HepG2 (cell line): Measurements from ENCODE around the gene FCRLA. TPM values are rescaled to one million over a fixed set of nuclear protein-coding genes. Genes with fewer than 3 reads are reported as not detected.
A peak's percentile ranks its signal among the peaks of the same experiment; 100 is the strongest.

Experiments
- AGO1 ChIP-seq: fragments of 200-400 bp; formaldehyde crosslinking; IDR thresholded peaks from 2 replicates; pipeline ENCODE4 v1.6.1; 2017; ENCODE audit warnings: mild to moderate bottlenecking, low read depth, low read length, moderate library complexity; ENCODE audit not compliant: poor library complexity, severe bottlenecking
- CERS6 ChIP-seq: sonication (generic); formaldehyde crosslinking; IDR thresholded peaks from 2 replicates; pipeline ENCODE4 v1.5.0; 2020; ENCODE audit warnings: missing genetic modification reagents
- ETV5 ChIP-seq: IDR thresholded peaks from 2 replicates; pipeline ENCODE4 v1.6.1; 2018; ENCODE audit warnings: missing biosample characterization, missing genetic modification reagents, inconsistent platforms, borderline replicate concordance
- FOXC1 ChIP-seq: sonication (generic); formaldehyde crosslinking; IDR thresholded peaks from 2 replicates; pipeline ENCODE4 v1.8.0; 2022; ENCODE audit warnings: mild to moderate bottlenecking, missing genetic modification reagents, borderline replicate concordance
- HCFC1 ChIP-seq: fragments of 150-350 bp; IDR thresholded peaks from 2 replicates; pipeline ENCODE4 v1.6.1; 2014; ENCODE audit warnings: low read depth, low read length
- HDAC2 ChIP-seq: sonication (generic); formaldehyde crosslinking; IDR thresholded peaks from 2 replicates; pipeline ENCODE4 v1.4.0; 2020; ENCODE audit warnings: missing genetic modification reagents
- JUNB ChIP-seq: sonication (generic); formaldehyde crosslinking; IDR thresholded peaks from 2 replicates; pipeline ENCODE4 v1.8.0; 2022; ENCODE audit warnings: missing genetic modification reagents, mild to moderate bottlenecking, borderline replicate concordance
- MAFF ChIP-seq: IDR thresholded peaks from 2 replicates; pipeline ENCODE4 v1.6.1; 2011; ENCODE audit warnings: low read depth, low read length, improper control_type of control experiment
- MIER3 ChIP-seq: IDR thresholded peaks from 2 replicates; pipeline ENCODE4 v1.6.1; 2016; ENCODE audit warnings: missing compliant biosample characterization, borderline replicate concordance
- PTBP1 ChIP-seq: fragments of 200-400 bp; formaldehyde crosslinking; IDR thresholded peaks from 2 replicates; pipeline ENCODE4 v1.6.1; 2018; ENCODE audit warnings: low read length, low read depth; ENCODE audit not compliant: poor library complexity, severe bottlenecking
- RAD21 ChIP-seq: fragments of 450-650 bp; formaldehyde crosslinking; IDR thresholded peaks from 2 replicates; pipeline ENCODE4 v1.5.0; 2020; ENCODE audit warnings: mild to moderate bottlenecking
- RCOR2 ChIP-seq: IDR thresholded peaks from 2 replicates; pipeline ENCODE4 v1.6.1; 2016; ENCODE audit warnings: missing biosample characterization, missing genetic modification reagents
- SATB2 ChIP-seq: sonication (generic); formaldehyde crosslinking; IDR thresholded peaks from 2 replicates; pipeline ENCODE4 v1.5.0; 2020; ENCODE audit warnings: missing genetic modification reagents
- SETDB1 ChIP-seq: sonication (generic); formaldehyde crosslinking; IDR thresholded peaks from 2 replicates; pipeline ENCODE4 v1.5.1; 2020; ENCODE audit warnings: missing genetic modification reagents, mild to moderate bottlenecking, borderline replicate concordance
- SOX13 ChIP-seq, 3 experiments: fragments of 450-650 bp in 1 of 3; sonication (generic) in 1 of 3; formaldehyde crosslinking in 1 of 3; IDR thresholded peaks in 2 of 3; conservative IDR thresholded peaks in 1 of 3; 2 replicates each; pipeline versions ENCODE4 v1.5.0 to v1.6.1; 2016 to 2020; ENCODE audit warnings: antibody characterized with exemption in 1 of 3, mild to moderate bottlenecking in 1 of 3, missing compliant biosample characterization in 1 of 3, missing genetic modification reagents in 1 of 3, moderate library complexity in 1 of 3
- ZBTB38 ChIP-seq: sonication (generic); formaldehyde crosslinking; IDR thresholded peaks from 2 replicates; pipeline ENCODE4 v1.5.1; 2020; ENCODE audit warnings: mild to moderate bottlenecking, missing genetic modification reagents
- ZNF484 ChIP-seq: sonication (generic); formaldehyde crosslinking; IDR thresholded peaks from 2 replicates; pipeline ENCODE4 v1.5.1; 2020; ENCODE audit warnings: mild to moderate bottlenecking, low read depth, missing genetic modification reagents, borderline replicate concordance
- ZNF546 ChIP-seq: sonication (generic); formaldehyde crosslinking; conservative IDR thresholded peaks from 2 replicates; pipeline ENCODE4 v1.8.1; 2023; ENCODE audit warnings: mild to moderate bottlenecking, missing genetic modification reagents
- ZNF598 ChIP-seq: sonication (generic); formaldehyde crosslinking; IDR thresholded peaks from 2 replicates; pipeline ENCODE4 v1.5.1; 2020; ENCODE audit warnings: mild to moderate bottlenecking, missing genetic modification reagents, borderline replicate concordance
- polyA plus RNA-seq, 8 experiments: library from polyadenylated mRNA; depleted of rRNA in 3 of 8; stranded (reverse) in 7 of 8; unstranded in 1 of 8; fragments of >200 nt; fragmentation: Illumina TruSeq in 4 of 8; extraction: Trizol in 4 of 8; gene quantifications; 2 replicates each; pipeline versions ENCODE4 v1.2.1 to v1.2.3, GENCODE V29; 2011 to 2016; ENCODE audit warnings: low read depth in 4 of 8, missing spikeins in 1 of 8, mixed read lengths in 1 of 8; ENCODE audit not compliant: insufficient read depth in 1 of 8
- total RNA-seq, 5 experiments: library from RNA; depleted of rRNA; stranded (reverse); fragments of >200 nt; fragmentation: Illumina TruSeq; extraction: Trizol; gene quantifications; 2 replicates each; pipeline ENCODE4 v1.2.3, GENCODE V29; 2016; ENCODE audit warnings: low read depth in 1 of 5
- TF ChIP-seq, protein P1 (sequence below): sonication (generic); formaldehyde crosslinking; IDR thresholded peaks from 2 replicates; pipeline ENCODE4 v1.4.0; 2020; ENCODE audit warnings: missing genetic modification reagents
- TF ChIP-seq, protein P2 (sequence below): sonication (generic); formaldehyde crosslinking; conservative IDR thresholded peaks from 2 replicates; pipeline ENCODE4 v1.4.0; 2020; ENCODE audit warnings: missing genetic modification reagents
- TF ChIP-seq, protein P3 (sequence below): sonication (generic); formaldehyde crosslinking; IDR thresholded peaks from 2 replicates; pipeline ENCODE4 v1.5.1; 2020; ENCODE audit warnings: missing genetic modification reagents, mild to moderate bottlenecking, borderline replicate concordance

FCRLA gene
- total and polyA plus RNA-seq, 2 of the 13 experiments (the other 11 are each of a cell fraction or from before 2014, with no cell fraction given) = not detected

- TF ChIP-seq, protein P1, sequence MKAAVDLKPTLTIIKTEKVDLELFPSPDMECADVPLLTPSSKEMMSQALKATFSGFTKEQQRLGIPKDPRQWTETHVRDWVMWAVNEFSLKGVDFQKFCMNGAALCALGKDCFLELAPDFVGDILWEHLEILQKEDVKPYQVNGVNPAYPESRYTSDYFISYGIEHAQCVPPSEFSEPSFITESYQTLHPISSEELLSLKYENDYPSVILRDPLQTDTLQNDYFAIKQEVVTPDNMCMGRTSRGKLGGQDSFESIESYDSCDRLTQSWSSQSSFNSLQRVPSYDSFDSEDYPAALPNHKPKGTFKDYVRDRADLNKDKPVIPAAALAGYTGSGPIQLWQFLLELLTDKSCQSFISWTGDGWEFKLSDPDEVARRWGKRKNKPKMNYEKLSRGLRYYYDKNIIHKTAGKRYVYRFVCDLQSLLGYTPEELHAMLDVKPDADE (CRISPR knock-in tag) = no peak
- TF ChIP-seq JUNB (CRISPR knock-in tag) (no peak), HCFC1 (peak; percentile 56; the same call in 1 of the 2 replicates), HDAC2 (CRISPR knock-in tag) (peak; percentile 55), MAFF (no peak), CERS6 (CRISPR knock-in tag) (no peak), ZBTB38 (CRISPR knock-in tag) (peak; percentile 73; the same call in 1 of the 2 replicates), ETV5 (peak; percentile 35; the same call in 1 of the 2 replicates), RAD21 (CRISPR knock-in tag) (peak; percentile 18; the same call in 1 of the 2 replicates), SATB2 (CRISPR knock-in tag) (no peak; the same call in 1 of the 2 replicates), FOXC1 (CRISPR knock-in tag) (peak; percentile 85; the same call in 1 of the 2 replicates), ZNF598 (CRISPR knock-in tag) (peak; percentile 91; the same call in 1 of the 2 replicates), AGO1 (no peak), MIER3 (CRISPR knock-in tag) (peak; percentile 60; the same call in 1 of the 2 replicates), SETDB1 (CRISPR knock-in tag) (no peak), ZNF546 (CRISPR knock-in tag) (no peak; the same call in 1 of the 2 replicates), PTBP1 (no peak), ZNF484 (CRISPR knock-in tag) (no peak), RCOR2 (CRISPR knock-in tag) (0 out of 2 replicates have a peak, but pooled peaks have one; percentile 7), SOX13 (IDR thresholded peaks at IDR 0.05) (no peak), SOX13 (CRISPR knock-in tag; conservative IDR thresholded peaks at IDR 0.05 in 1 of 2, IDR thresholded peaks at IDR 0.05 in 1 of 2) (peak in 1 of 2 experiments; percentile 12; a peak in 1 of 4 replicates)
- TF ChIP-seq, protein P2, sequence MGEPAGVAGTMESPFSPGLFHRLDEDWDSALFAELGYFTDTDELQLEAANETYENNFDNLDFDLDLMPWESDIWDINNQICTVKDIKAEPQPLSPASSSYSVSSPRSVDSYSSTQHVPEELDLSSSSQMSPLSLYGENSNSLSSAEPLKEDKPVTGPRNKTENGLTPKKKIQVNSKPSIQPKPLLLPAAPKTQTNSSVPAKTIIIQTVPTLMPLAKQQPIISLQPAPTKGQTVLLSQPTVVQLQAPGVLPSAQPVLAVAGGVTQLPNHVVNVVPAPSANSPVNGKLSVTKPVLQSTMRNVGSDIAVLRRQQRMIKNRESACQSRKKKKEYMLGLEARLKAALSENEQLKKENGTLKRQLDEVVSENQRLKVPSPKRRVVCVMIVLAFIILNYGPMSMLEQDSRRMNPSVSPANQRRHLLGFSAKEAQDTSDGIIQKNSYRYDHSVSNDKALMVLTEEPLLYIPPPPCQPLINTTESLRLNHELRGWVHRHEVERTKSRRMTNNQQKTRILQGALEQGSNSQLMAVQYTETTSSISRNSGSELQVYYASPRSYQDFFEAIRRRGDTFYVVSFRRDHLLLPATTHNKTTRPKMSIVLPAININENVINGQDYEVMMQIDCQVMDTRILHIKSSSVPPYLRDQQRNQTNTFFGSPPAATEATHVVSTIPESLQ (CRISPR knock-in tag) = 0 out of 2 replicates have a peak, but pooled peaks have one; percentile 43
- TF ChIP-seq, protein P3, sequence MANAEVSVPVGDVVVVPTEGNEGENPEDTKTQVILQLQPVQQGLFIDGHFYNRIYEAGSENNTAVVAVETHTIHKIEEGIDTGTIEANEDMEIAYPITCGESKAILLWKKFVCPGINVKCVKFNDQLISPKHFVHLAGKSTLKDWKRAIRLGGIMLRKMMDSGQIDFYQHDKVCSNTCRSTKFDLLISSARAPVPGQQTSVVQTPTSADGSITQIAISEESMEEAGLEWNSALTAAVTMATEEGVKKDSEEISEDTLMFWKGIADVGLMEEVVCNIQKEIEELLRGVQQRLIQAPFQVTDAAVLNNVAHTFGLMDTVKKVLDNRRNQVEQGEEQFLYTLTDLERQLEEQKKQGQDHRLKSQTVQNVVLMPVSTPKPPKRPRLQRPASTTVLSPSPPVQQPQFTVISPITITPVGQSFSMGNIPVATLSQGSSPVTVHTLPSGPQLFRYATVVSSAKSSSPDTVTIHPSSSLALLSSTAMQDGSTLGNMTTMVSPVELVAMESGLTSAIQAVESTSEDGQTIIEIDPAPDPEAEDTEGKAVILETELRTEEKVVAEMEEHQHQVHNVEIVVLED (CRISPR knock-in tag) = peak; percentile 41; the same call in 1 of the 2 replicates
These were observed 42.7 kb downstream of the FCRLA start, which contains the start of gene DUSP12 (continued) for GRCh38 chr1:161749509-161750407.
